Neural progenitor cell (in vitro differentiated cells): ENCODE measurements around the gene APAF1. TPM values are rescaled to one million over a fixed set of nuclear protein-coding genes. Genes with fewer than 3 reads are reported as not detected.

ENCODE experiments used
- DNase-seq: peaks from one replicate; pipeline ENCODE4 v3.0.0-alpha.2; 2016; ENCODE audit warnings: low spot score
- H2AFZ ChIP-seq: fragments of 200-600 bp; sonication (generic); replicated peaks from 2 replicates; pipeline ENCODE4 v1.6.1; 2016; ENCODE audit warnings: antibody characterized with exemption
- H3F3A ChIP-seq: fragments of 200-600 bp; sonication (generic); 2 replicates; pipeline ENCODE4 v1.6.1; 2016; ENCODE audit warnings: antibody characterized with exemption, low read depth
- H3K27ac ChIP-seq: fragments of 200-600 bp; sonication (generic); 2 replicates; pipeline ENCODE4 v1.5.1; 2016; ENCODE audit warnings: mild to moderate bottlenecking
- H3K27me3 ChIP-seq: fragments of 200-600 bp; sonication (generic); 2 replicates; pipeline ENCODE4 v1.6.1; 2016; ENCODE audit warnings: mild to moderate bottlenecking, moderate library complexity
- H3K36me3 ChIP-seq: fragments of 200-600 bp; sonication (generic); 2 replicates; pipeline ENCODE4 v1.5.1; 2016
- H3K4me1 ChIP-seq: fragments of 200-600 bp; sonication (generic); 2 replicates; pipeline ENCODE4 v1.6.1; 2016; ENCODE audit warnings: mixed run types
- H3K4me2 ChIP-seq: fragments of 200-600 bp; sonication (generic); 2 replicates; pipeline ENCODE4 v1.6.1; 2016
- H3K4me3 ChIP-seq: fragments of 200-600 bp; sonication (generic); 2 replicates; pipeline ENCODE4 v1.5.1; 2016
- H3K79me2 ChIP-seq: fragments of 200-600 bp; sonication (generic); 2 replicates; pipeline ENCODE4 v1.6.1; 2016; ENCODE audit warnings: low read depth
- H3K9ac ChIP-seq: fragments of 200-600 bp; sonication (generic); 2 replicates; pipeline ENCODE4 v1.6.1; 2016
- H3K9me3 ChIP-seq: fragments of 200-600 bp; sonication (generic); 2 replicates; pipeline ENCODE4 v1.5.1; 2016; ENCODE audit warnings: low read depth
- H4K20me1 ChIP-seq: fragments of 200-600 bp; sonication (generic); 2 replicates; pipeline ENCODE4 v1.6.1; 2016; ENCODE audit warnings: low read depth
- H3K27ac Mint-ChIP-seq: 3 replicates; pipeline ENCODE4 v1.8.0; 2021; ENCODE audit warnings: mixed read lengths
- H3K27me3 Mint-ChIP-seq: 2 replicates; pipeline ENCODE4 v1.8.0; 2022; ENCODE audit warnings: low read depth, mild to moderate bottlenecking, inconsistent platforms, moderate library complexity, mixed read lengths; ENCODE audit not compliant: insufficient read depth
- H3K36me3 Mint-ChIP-seq: 3 replicates; pipeline ENCODE4 v1.8.0; 2021; ENCODE audit warnings: mixed read lengths
- H3K4me1 Mint-ChIP-seq: 3 replicates; pipeline ENCODE4 v1.8.0; 2021; ENCODE audit warnings: mixed read lengths
- H3K4me3 Mint-ChIP-seq: 3 replicates; pipeline ENCODE4 v1.8.0; 2021; ENCODE audit warnings: mild to moderate bottlenecking, moderate library complexity, mixed read lengths
- H3K9me3 Mint-ChIP-seq: 3 replicates; pipeline ENCODE4 v1.8.0; 2020; ENCODE audit warnings: mixed read lengths
- EZH2 ChIP-seq: fragments of 200-600 bp; sonication (generic); IDR thresholded peaks from 2 replicates; pipeline ENCODE4 v1.6.1; 2017; ENCODE audit warnings: antibody characterized with exemption, mild to moderate bottlenecking, moderate library complexity
- EZH2phosphoT487 ChIP-seq: fragments of 200-600 bp; sonication (generic); IDR thresholded peaks from 2 replicates; pipeline ENCODE4 v1.6.1; 2017; ENCODE audit warnings: antibody characterized with exemption
- total RNA-seq: library from RNA; depleted of rRNA; stranded (reverse); fragments of >200 nt; gene quantifications from 2 replicates; pipeline ENCODE4 v1.2.3, GENCODE V29; 2015; ENCODE audit warnings: low replicate concordance
- TF ChIP-seq, protein P1 (sequence below): fragments of 200-600 bp; sonication (generic); IDR thresholded peaks from 2 replicates; pipeline ENCODE4 v1.5.1; 2017; ENCODE audit warnings: antibody characterized with exemption, mild to moderate bottlenecking

APAF1 gene
- total RNA-seq, 1 donor from 2014 or later: 69.1 TPM

DNA sequence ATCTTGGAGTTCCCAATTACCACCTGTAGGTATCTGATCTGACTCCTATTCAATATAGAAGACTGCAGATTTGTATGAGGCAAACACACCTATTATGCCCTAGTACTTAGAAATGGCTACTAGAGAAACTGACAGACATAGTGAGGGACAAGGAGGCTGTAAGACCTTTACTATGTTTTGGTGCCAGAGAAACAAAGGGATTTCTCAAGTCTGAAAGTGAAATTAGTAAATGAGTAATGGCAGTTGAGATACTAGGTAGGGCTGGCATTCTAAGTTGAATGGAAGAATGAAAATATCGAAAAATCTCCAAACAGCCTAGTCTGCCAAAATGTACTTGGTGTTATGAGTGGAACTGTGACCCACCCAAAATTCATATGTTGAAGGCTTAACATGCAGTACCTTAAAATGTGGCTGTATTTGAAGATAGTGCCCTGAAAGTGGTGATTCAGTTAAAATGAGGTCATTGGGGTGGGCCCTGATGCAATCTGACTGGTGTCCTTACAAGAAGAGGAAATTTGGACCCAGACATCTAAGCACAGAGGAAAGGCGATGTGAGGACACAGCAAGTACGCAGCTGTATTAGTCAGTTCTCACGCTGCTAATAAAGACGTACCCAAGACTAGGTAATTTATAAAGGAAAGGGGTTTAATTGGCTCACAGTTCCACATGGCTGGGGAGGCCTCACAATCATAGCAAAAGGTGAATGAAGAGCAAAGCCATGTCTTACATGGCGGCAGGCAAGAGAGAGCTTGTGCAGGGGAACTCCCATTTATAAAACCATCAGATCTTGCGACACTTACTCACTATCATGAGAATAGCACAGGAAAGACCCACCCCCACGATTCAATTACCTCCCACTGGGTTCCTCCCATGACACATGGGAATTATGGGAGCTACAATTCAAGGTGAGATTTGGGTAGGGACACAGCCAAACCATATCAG lies 127.0 kb downstream of the APAF1 start:
- H3K4me3 Mint-ChIP-seq: no peak overlapping the region
- Histone ChIP-seq H3K36me3 (no peaks in the 10 kb centered on the region), H3K27me3 (no peaks in the 10 kb centered on the region)

DNA sequence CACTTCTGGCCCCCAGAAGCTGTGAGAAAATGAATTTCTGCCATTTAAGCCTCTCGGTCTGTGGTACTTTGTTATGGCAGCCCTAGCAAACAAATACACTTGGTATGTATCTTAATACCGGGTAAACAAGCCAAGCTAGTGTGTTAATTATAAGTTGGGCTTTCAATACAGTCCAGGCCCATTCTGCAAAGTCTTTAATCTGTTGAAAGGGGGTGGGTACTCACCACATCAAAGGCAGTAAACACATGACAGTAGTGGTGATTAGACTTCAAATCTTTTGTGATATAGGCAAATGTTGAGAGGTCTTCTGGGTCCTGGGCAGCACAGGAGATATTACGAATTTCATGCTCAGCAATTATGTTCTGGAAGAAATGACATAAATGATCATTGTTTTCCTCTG lies 127.7 kb downstream of the APAF1 start:
- Mint-ChIP-seq H3K4me3 (no peak overlapping the region), H3K36me3 (peaks cover 5% of the 10 kb centered on the region), H3K4me1 (no peaks in the 10 kb centered on the region), H3K27me3 (peaks cover 2% of the 10 kb centered on the region), H3K27ac (no peak overlapping the region), H3K9me3 (no peaks in the 10 kb centered on the region)
- Histone ChIP-seq H2AFZ (no peak overlapping the region), H3F3A (no peaks in the 10 kb centered on the region), H3K9ac (no peak overlapping the region), H3K27me3 (no peaks in the 10 kb centered on the region), H3K4me3 (no peak overlapping the region), H3K4me2 (no peak overlapping the region), H3K4me1 (peaks cover 8% of the 10 kb centered on the region), H3K9me3 (no peaks in the 10 kb centered on the region), H4K20me1 (no peaks in the 10 kb centered on the region), H3K79me2 (no peaks in the 10 kb centered on the region), H3K27ac (no peak overlapping the region), H3K36me3 (no peaks in the 10 kb centered on the region)
- no peak for DNase-seq
- no peak for TF ChIP-seq EZH2phosphoT487
- no peak for TF ChIP-seq EZH2
- TF ChIP-seq, protein P1, sequence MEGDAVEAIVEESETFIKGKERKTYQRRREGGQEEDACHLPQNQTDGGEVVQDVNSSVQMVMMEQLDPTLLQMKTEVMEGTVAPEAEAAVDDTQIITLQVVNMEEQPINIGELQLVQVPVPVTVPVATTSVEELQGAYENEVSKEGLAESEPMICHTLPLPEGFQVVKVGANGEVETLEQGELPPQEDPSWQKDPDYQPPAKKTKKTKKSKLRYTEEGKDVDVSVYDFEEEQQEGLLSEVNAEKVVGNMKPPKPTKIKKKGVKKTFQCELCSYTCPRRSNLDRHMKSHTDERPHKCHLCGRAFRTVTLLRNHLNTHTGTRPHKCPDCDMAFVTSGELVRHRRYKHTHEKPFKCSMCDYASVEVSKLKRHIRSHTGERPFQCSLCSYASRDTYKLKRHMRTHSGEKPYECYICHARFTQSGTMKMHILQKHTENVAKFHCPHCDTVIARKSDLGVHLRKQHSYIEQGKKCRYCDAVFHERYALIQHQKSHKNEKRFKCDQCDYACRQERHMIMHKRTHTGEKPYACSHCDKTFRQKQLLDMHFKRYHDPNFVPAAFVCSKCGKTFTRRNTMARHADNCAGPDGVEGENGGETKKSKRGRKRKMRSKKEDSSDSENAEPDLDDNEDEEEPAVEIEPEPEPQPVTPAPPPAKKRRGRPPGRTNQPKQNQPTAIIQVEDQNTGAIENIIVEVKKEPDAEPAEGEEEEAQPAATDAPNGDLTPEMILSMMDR: no peak

More for the DNA sequence above, 127.0 kb downstream of the APAF1 start:
- no peak overlapping the region for H3K27ac ChIP-seq
- H3F3A ChIP-seq: no peaks in the 10 kb centered on the region
- no peak overlapping the region for H3K9ac ChIP-seq
- no peak overlapping the region for H3K4me2 ChIP-seq
- H3K4me3 ChIP-seq: no peak overlapping the region
- no peaks in the 10 kb centered on the region for H4K20me1 ChIP-seq
- H3K79me2 ChIP-seq: no peaks in the 10 kb centered on the region
- Mint-ChIP-seq H3K9me3 (no peaks in the 10 kb centered on the region), H3K27ac (no peak overlapping the region), H3K27me3 (no peaks in the 10 kb centered on the region), H3K4me1 (no peaks in the 10 kb centered on the region), H3K36me3 (peaks cover 5% of the 10 kb centered on the region)
- DNase-seq: no peak
- TF ChIP-seq EZH2phosphoT487 (no peak), EZH2 (no peak)
- TF ChIP-seq, protein P1: no peak
- no peak overlapping the region for H2AFZ ChIP-seq
- H3K4me1 ChIP-seq: peaks cover 8% of the 10 kb centered on the region
- no peaks in the 10 kb centered on the region for H3K9me3 ChIP-seq

DNA sequence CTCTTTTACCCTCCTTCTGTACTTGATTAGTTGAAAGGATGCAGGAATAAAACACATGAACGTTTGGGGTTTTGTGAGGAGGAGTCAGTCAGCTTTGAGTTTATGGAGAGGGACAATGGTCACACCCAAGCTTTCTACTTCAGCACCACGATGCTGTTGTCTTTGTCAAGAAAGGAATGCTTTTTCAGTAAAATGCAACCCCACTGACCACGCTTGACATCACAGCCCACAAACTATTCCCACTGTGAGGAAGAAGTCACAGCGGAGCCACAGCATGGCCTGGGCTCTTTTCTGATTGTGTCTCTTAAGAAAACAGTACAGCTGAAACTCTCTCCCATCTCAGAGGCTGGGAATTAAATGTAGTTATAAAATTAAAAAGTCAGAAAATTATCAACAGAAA lies 135.2 kb downstream of the APAF1 start:
- Histone ChIP-seq H3K4me3 (no peak overlapping the region), H3F3A (no peaks in the 10 kb centered on the region), H3K4me1 (no peaks in the 10 kb centered on the region), H3K9me3 (no peaks in the 10 kb centered on the region), H3K4me2 (no peak overlapping the region), H3K9ac (no peak overlapping the region), H3K79me2 (no peaks in the 10 kb centered on the region), H3K36me3 (no peaks in the 10 kb centered on the region), H2AFZ (no peak overlapping the region), H3K27ac (no peak overlapping the region), H4K20me1 (no peaks in the 10 kb centered on the region), H3K27me3 (no peaks in the 10 kb centered on the region)
- H3K27me3 Mint-ChIP-seq: peaks cover 6% of the 10 kb centered on the region
- TF ChIP-seq EZH2 (no peak), EZH2phosphoT487 (no peak)
- TF ChIP-seq, protein P1: no peak
- no peak overlapping the region for H3K27ac Mint-ChIP-seq
- no peaks in the 10 kb centered on the region for H3K36me3 Mint-ChIP-seq
- peaks cover 5% of the 10 kb centered on the region for H3K4me1 Mint-ChIP-seq
- no peaks in the 10 kb centered on the region for H3K9me3 Mint-ChIP-seq
- H3K4me3 Mint-ChIP-seq: no peak overlapping the region
- no peak for DNase-seq
